Fibroblast of mammary gland (primary cell): ENCODE results near the gene GOLGA8B.

Source experiments
- DNase-seq: peaks from one replicate; pipeline ENCODE4 v3.0.0-alpha.2; 2010; ENCODE audit warnings: low read depth
- H3K4me3 ChIP-seq: 2 replicates; pipeline ENCODE4 v1.5.1; 2011; ENCODE audit warnings: low read depth, mild to moderate bottlenecking, low read length, moderate library complexity; ENCODE audit not compliant: control insufficient read depth
- TF ChIP-seq, protein P1 (sequence below): conservative IDR thresholded peaks from 2 replicates; pipeline ENCODE4 v1.5.1; 2011; ENCODE audit warnings: low read depth, low read length, inconsistent platforms; ENCODE audit not compliant: control insufficient read depth, insufficient read depth

Gene GOLGA8B

DNA sequence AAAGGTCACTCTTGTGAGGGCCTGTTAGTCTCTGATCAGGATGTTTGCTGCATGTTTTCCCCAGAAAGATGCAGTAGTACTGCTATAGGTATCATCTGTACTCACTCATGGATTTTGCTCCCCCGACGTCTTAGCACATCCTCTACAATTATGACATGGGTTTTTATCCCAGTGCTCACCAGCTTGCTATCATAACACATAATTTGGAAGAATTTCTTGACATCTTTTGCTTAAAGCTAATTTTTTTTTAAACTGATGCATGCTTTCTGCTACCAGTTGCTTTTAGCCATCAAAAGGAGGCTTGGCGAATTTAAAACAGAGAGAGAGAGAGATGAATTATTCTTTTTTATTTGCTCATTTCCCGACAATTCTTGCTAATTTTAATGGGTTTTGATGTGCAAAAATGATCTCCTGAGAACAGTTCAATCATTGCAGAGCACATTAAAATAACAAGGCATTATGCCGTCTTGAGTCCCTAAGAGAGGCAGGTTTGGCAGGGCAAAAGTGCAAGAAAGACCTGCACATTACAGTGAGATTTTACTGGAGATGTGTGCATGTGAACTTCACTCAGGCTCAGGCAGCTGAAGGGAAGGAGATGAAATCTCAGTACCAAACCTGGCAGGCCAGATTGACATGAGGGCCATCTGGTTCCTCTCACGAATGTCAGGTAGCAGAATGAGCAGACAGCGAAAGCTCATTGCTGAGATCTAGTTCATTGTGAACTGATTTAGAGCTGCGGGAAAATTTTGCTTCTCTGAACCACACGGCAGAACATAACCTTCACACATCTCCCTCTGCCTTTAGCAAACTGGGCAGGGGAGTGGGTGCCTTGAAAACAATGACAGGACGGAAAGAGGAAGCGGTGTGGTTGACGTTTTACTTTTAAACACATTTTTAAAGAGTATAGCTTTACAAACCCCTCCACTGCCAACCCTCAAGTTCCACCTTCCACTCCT, 25.9 kb upstream of the GOLGA8B start:
- no peak overlapping the region for H3K4me3 ChIP-seq
- TF ChIP-seq, protein P1, sequence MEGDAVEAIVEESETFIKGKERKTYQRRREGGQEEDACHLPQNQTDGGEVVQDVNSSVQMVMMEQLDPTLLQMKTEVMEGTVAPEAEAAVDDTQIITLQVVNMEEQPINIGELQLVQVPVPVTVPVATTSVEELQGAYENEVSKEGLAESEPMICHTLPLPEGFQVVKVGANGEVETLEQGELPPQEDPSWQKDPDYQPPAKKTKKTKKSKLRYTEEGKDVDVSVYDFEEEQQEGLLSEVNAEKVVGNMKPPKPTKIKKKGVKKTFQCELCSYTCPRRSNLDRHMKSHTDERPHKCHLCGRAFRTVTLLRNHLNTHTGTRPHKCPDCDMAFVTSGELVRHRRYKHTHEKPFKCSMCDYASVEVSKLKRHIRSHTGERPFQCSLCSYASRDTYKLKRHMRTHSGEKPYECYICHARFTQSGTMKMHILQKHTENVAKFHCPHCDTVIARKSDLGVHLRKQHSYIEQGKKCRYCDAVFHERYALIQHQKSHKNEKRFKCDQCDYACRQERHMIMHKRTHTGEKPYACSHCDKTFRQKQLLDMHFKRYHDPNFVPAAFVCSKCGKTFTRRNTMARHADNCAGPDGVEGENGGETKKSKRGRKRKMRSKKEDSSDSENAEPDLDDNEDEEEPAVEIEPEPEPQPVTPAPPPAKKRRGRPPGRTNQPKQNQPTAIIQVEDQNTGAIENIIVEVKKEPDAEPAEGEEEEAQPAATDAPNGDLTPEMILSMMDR, result no peak
- no peak for DNase-seq

DNA sequence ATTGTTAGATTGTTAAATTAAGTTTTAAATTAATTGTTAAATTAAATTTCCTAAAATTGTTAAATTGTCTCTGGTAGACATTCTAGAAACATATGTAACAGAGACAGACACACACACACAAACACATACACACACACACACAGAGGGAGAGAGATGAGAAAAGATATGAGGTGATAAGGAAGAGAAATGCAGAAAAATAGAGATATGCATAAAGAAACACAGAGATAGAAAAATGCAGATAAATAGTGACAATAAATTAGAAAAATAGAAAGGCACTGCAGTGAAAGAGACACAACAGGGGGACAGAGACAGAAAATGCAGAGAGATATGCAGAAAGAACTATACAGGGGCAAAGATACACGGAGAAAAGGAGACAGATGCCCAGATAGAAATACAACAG, 25.1 kb upstream of the GOLGA8B start:
- TF ChIP-seq, protein P1, result no peak
- no peak for DNase-seq
- no peak overlapping the region for H3K4me3 ChIP-seq

GRCh38 chr15:34607832-34608231, 24.4 kb upstream of the GOLGA8B start:
- no peak for DNase-seq
- no peak overlapping the region for H3K4me3 ChIP-seq
- TF ChIP-seq, protein P1, result no peak

- DNase-seq, result peak; percentile 21
- TF ChIP-seq, protein P1, result no peak
- no peak overlapping the region for H3K4me3 ChIP-seq
These were observed 23.1 kb upstream of the GOLGA8B start for GRCh38 chr15:34606545-34606944.

DNA sequence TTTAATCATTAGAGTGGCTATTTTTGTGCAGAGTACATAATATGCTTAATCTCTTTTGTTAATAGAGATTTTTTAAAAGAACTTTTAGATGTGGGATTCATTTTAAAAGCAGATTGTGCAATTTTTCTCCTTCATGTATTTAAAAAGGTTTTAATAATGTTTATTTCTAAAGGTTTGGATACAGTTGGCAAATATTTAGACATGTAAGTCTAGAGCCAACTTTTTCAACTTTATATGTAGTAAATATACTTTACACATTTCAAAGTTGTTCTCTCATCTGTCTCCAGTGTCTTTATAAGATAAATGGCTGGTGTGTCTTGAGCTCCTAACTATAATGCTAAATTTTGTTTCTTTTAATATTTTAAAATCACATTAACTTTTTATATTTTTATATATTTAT, 22.7 kb upstream of the GOLGA8B start:
- H3K4me3 ChIP-seq, result no peak overlapping the region
- TF ChIP-seq, protein P1, result no peak
- DNase-seq, result no peak

DNA sequence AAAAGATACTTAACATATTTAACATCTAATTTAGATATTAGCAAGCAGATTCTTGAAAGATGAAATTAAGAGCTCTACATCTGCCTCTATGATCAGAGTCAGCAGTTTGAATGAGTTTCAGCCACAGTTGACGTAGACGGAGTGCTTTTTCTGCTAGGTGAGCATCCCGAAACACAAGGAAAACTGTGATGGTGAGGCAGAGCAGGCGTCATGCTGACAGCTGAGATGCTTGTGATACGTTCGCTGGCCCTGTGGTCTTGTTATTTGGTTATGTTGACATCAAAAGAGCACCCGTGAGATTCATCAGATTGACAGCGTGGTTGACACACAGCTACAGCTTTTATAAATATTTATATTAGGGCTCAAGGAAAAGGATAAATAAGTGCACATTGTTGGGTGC, 19.6 kb upstream of the GOLGA8B start:
- no peak overlapping the region for H3K4me3 ChIP-seq
- TF ChIP-seq, protein P1, result no peak
- peak; percentile 15 for DNase-seq
